K562 (cell line): ENCODE results near the gene CAST. TPM values are rescaled to one million over a fixed set of nuclear protein-coding genes. Genes with fewer than 3 reads are reported as not detected.
A peak's percentile ranks its signal among the peaks of the same experiment; 100 is the strongest.
"Not testable (repeated sequence)": the region's sequence is repeated elsewhere in the genome, so short reads cannot be mapped to it uniquely, and the experiment has no call there.

Experiments
- ATAC-seq: fragments of 200-7000 bp; cut with Tn5 transposase; 3 replicates; pipeline ENCODE4 v1.9.1; 2020; ENCODE audit warnings: moderate library complexity
- BruUV-seq: library from RNA; stranded (reverse); fragments of 400-500 nt; replicated peaks from 2 replicates; lab custom pipeline; 2021; lab: Mats Ljungman, UMichigan
- CTCF ChIA-PET: fragments of 300-600 bp; formaldehyde crosslinking; extraction: SDS; loops from one replicate; lab custom pipeline; 2021; ENCODE audit warnings: low intra/inter-chr PET ratio; lab: Yijun Ruan, JAX
- POLR2A ChIA-PET: fragments of 300-600, 350-650 bp; sonication (Branson Sonifier 250); formaldehyde crosslinking; extraction: SDS; loops from one replicate; lab custom pipeline; 2021; ENCODE audit warnings: antibody characterized with exemption, inconsistent platforms; lab: Yijun Ruan, JAX
- DNase-seq, 4 experiments: peaks; one replicate each; pipeline versions ENCODE4 v3.0.0 to v3.0.0-alpha.2; 2011 to 2018; ENCODE audit warnings: low spot score in 3 of 4, mixed read lengths in 3 of 4; ENCODE audit errors: extremely low read depth in 1 of 4
- FAIRE-seq: peaks from 2 replicates; lab custom pipeline; 2011; peaks lifted over from hg19 to GRCh38; lab: Jason Lieb, UNC
- H2AFZ ChIP-seq: 2 replicates; pipeline ENCODE4 v1.6.0; 2011; ENCODE audit warnings: low read depth, low read length, control low read depth, inconsistent platforms
- H3K27ac ChIP-seq: fragments of 200-600 bp; 3 replicates; pipeline ENCODE4 v1.8.0; 2011; ENCODE audit warnings: low read depth, mild to moderate bottlenecking, control low read depth, inconsistent platforms, low read length, moderate library complexity, mixed read lengths; ENCODE audit errors: extremely low read depth
- H3K27me3 ChIP-seq, 2 experiments: fragments of 300-600 bp in 1 of 2; 2 replicates in 1 of 2; 3 replicates in 1 of 2; pipeline versions ENCODE4 v1.6.0 to v1.8.0; 2011; ENCODE audit warnings: inconsistent platforms in 2 of 2, low read length in 2 of 2, mild to moderate bottlenecking in 1 of 2, mixed read lengths in 1 of 2, moderate library complexity in 1 of 2; ENCODE audit not compliant: control insufficient read depth in 2 of 2, insufficient read depth in 2 of 2
- H3K36me3 ChIP-seq: fragments of 300-600 bp; 3 replicates; pipeline ENCODE4 v1.8.0; 2011; ENCODE audit warnings: mild to moderate bottlenecking, low read length, inconsistent platforms; ENCODE audit not compliant: control insufficient read depth, insufficient read depth
- H3K4me1 ChIP-seq, 2 experiments: fragments of 200-600 bp in 1 of 2; replicated peaks in 1 of 2; 2 replicates in 1 of 2; 3 replicates in 1 of 2; pipeline versions ENCODE4 v1.5.1 to v1.8.0; 2011; ENCODE audit warnings: inconsistent platforms in 2 of 2, low read length in 2 of 2, mild to moderate bottlenecking in 1 of 2, mixed read lengths in 1 of 2, moderate library complexity in 1 of 2; ENCODE audit not compliant: control insufficient read depth in 2 of 2, insufficient read depth in 2 of 2
- H3K4me2 ChIP-seq: 2 replicates; pipeline ENCODE4 v1.6.1; 2011; ENCODE audit warnings: low read length, control low read depth, inconsistent platforms, mixed read lengths; ENCODE audit not compliant: insufficient read depth
- H3K4me3 ChIP-seq: fragments of 200-600 bp; sonication (generic), shearing (Covaris generic); 2 replicates; pipeline ENCODE4 v1.5.1; 2016; ENCODE audit warnings: control low read depth, inconsistent platforms
- H3K79me2 ChIP-seq: fragments of 200-600 bp; 3 replicates; pipeline ENCODE4 v1.8.0; 2011; ENCODE audit warnings: low read length, inconsistent platforms; ENCODE audit not compliant: control insufficient read depth, insufficient read depth
- H3K9ac ChIP-seq, 2 experiments: 2 replicates each; pipeline versions ENCODE4 v1.6.0 to v1.6.1; 2011; ENCODE audit warnings: low read depth in 2 of 2, low read length in 2 of 2, control low read depth in 1 of 2, inconsistent platforms in 1 of 2, mild to moderate bottlenecking in 1 of 2, mixed read lengths in 1 of 2; ENCODE audit not compliant: insufficient read depth in 1 of 2
- H3K9me1 ChIP-seq: one replicate; pipeline ENCODE4 v1.6.0; 2011; ENCODE audit warnings: inconsistent platforms, mild to moderate bottlenecking, low read length, moderate library complexity; ENCODE audit not compliant: control insufficient read depth, insufficient read depth
- H3K9me3 ChIP-seq: replicated peaks from 2 replicates; pipeline ENCODE4 v1.5.1; 2011; ENCODE audit warnings: low read depth, low read length, inconsistent platforms; ENCODE audit not compliant: control insufficient read depth, insufficient read depth
- H4K20me1 ChIP-seq: replicated peaks from 2 replicates; pipeline ENCODE4 v1.6.1; 2011; ENCODE audit warnings: low read length, inconsistent platforms, mixed read lengths; ENCODE audit not compliant: control insufficient read depth, insufficient read depth
- CBX3 ChIP-seq, 2 experiments: IDR thresholded peaks; 1 replicate in 1 of 2; 2 replicates in 1 of 2; pipeline ENCODE4 v1.6.1; 2012; ENCODE audit warnings: inconsistent platforms in 2 of 2, low read length in 2 of 2, borderline replicate concordance in 1 of 2, control low read depth in 1 of 2
- EGR1 ChIP-seq: fragments of 450-650 bp; conservative IDR thresholded peaks from 2 replicates; pipeline ENCODE4 v1.6.1; 2017; ENCODE audit warnings: mild to moderate bottlenecking
- FOXM1 ChIP-seq, 2 experiments: fragments of 450-650 bp in 1 of 2; sonication (generic) in 1 of 2; formaldehyde crosslinking in 1 of 2; IDR thresholded peaks; 2 replicates each; pipeline versions ENCODE4 v1.6.1 to v1.9.0; 2017 to 2022; ENCODE audit warnings: low read depth in 2 of 2, mild to moderate bottlenecking in 2 of 2, missing genetic modification reagents in 1 of 2, moderate library complexity in 1 of 2
- SPI1 ChIP-seq: IDR thresholded peaks from 2 replicates; pipeline ENCODE4 v1.6.1; 2011; ENCODE audit warnings: low read depth, low read length, control low read depth, borderline replicate concordance
- ZNF431 ChIP-seq: sonication (generic); formaldehyde crosslinking; IDR thresholded peaks from 2 replicates; pipeline ENCODE4 v1.8.0; 2022; ENCODE audit warnings: mild to moderate bottlenecking, missing genetic modification reagents
- WGBS: fragments of 100-300 bp; shearing (Covaris generic); methylation state at CpG from one replicate; pipeline ENCODE4 v1.1.6; 2016; ENCODE audit warnings: low coverage, mixed read lengths; ENCODE audit not compliant: insufficient coverage; ENCODE audit errors: missing lambda C conversion rate; 5-methylcytosine and 5-hydroxymethylcytosine counted together
- in situ Hi-C: fragments of 300-500 bp; cut with MboI; formaldehyde crosslinking; loops from 4 replicates; pipeline ENCODE4 v1.15.0; 2018; ENCODE audit warnings: inconsistent platforms, mixed read lengths
- intact Hi-C: fragments of 100-400 bp; cut with micrococcal nuclease; formaldehyde crosslinking; loops from 2 replicates; pipeline ENCODE4 v1.14.2; 2022
- polyA plus RNA-seq, 8 experiments: library from polyadenylated mRNA; depleted of rRNA in 4 of 8; stranded (reverse) in 5 of 8; unstranded in 3 of 8; fragments of >200 nt; fragmentation: Nextera tagmentation in 2 of 8; fragmentation: Illumina TruSeq in 1 of 8; extraction: Ambion mirVana in 2 of 8; extraction: Trizol in 1 of 8; gene quantifications; 2 replicates each; pipeline versions ENCODE4 v1.2.1 to v1.2.3, GENCODE V29; 2011 to 2014; ENCODE audit warnings: inconsistent platforms in 1 of 8, missing spikeins in 1 of 8
- total RNA-seq, 7 experiments: library from RNA; depleted of rRNA in 6 of 7; stranded (reverse); fragments of >200 nt in 6 of 7; fragmentation: Illumina TruSeq in 2 of 7; extraction: Trizol in 2 of 7; gene quantifications; 2 replicates each; pipeline versions ENCODE4 v1.2.1 to v1.2.3, GENCODE V29; 2011 to 2021; ENCODE audit warnings: low replicate concordance in 1 of 7

The CAST gene
- total and polyA plus RNA-seq, 9 of the 15 experiments (the other 6 are each of a cell fraction or from before 2014, with no cell fraction given) = 55.5 to 136 (median 86.1) TPM

GRCh38 chr5:96744218-96744617 is 82.0 kb downstream of the CAST start:
- H3K27me3 ChIP-seq; H4K20me1 ChIP-seq; H3K9ac ChIP-seq; POLR2A ChIA-PET; BruUV-seq; H3K4me3 ChIP-seq; FAIRE-seq; ATAC-seq; H2AFZ ChIP-seq; DNase-seq; H3K9me3 ChIP-seq; H3K9me1 ChIP-seq; CTCF ChIA-PET; in situ Hi-C loops; TF ChIP-seq FOXM1 (CRISPR knock-in tag; IDR thresholded peaks at IDR 0.05; ENCODE audit: low read depth): not testable (repeated sequence)
- peak overlapping the region; percentile 85; the same call in 1 of the 3 replicates for H3K27ac ChIP-seq
- peaks cover 82% of the 10 kb centered on the region for H3K36me3 ChIP-seq
- H3K4me1 ChIP-seq = peaks cover 10 to 44% of the 10 kb centered on the region in 2 experiments
- intact Hi-C loops = loop anchor here (5.0 kb wide), 1 partner anchor 132 kb away; no protein-coding TSS in a partner anchor
- H3K79me2 ChIP-seq = peaks cover 11% of the 10 kb centered on the region; the same call in 2 of the 3 replicates
- TF ChIP-seq ZNF431 (CRISPR knock-in tag) = peak; percentile 84
- TF ChIP-seq CBX3 (IDR thresholded peaks at IDR 0.05; ENCODE audit: borderline replicate concordance in 1 of 2, low read length in 2 of 2) = 0 out of 3 replicates have a peak, but pooled peaks of 1 of the 2 experiments have one; percentile 27
- TF ChIP-seq FOXM1 (IDR thresholded peaks at IDR 0.05; ENCODE audit: low read depth) = peak; percentile 12; the same call in 1 of the 2 replicates
- 0 out of 2 replicates have a peak, but pooled peaks have one; percentile 1 for TF ChIP-seq EGR1
- WGBS = 97% methylated on average over 5 of the region's 5 CpGs
- peak overlapping the region; percentile 76; the same call in 1 of the 2 replicates for H3K4me2 ChIP-seq

- H2AFZ ChIP-seq = no peak overlapping the region
- in situ Hi-C loops (loop anchor here (5.0 kb wide), 1 partner anchor 417 kb away; no protein-coding TSS in a partner anchor), intact Hi-C loops (no loop called here)
- DNase-seq = no peak
- POLR2A ChIA-PET = interaction anchor here (1.4 kb wide), 1 partner anchor 12 kb away, joined by 3 read pairs; no protein-coding TSS in a partner anchor
- CTCF ChIA-PET = no interaction called here
- no peak for ATAC-seq
- H3K79me2 ChIP-seq = peaks cover 11% of the 10 kb centered on the region; the same call in 2 of the 3 replicates
- no peak overlapping the region for H3K4me3 ChIP-seq
- no peak for FAIRE-seq
- no peaks in the 10 kb centered on the region for H3K27me3 ChIP-seq
- H4K20me1 ChIP-seq = no peaks in the 10 kb centered on the region
- H3K36me3 ChIP-seq = peaks cover 81% of the 10 kb centered on the region
- no TSS peak for BruUV-seq
- H3K9ac ChIP-seq = no peak overlapping the region
- no peaks in the 10 kb centered on the region for H3K9me1 ChIP-seq
- H3K27ac ChIP-seq = no peak overlapping the region
- WGBS = 95% methylated on average over 5 of the region's 5 CpGs
- H3K4me1 ChIP-seq = peaks cover 10 to 44% of the 10 kb centered on the region in 2 experiments
- H3K4me2 ChIP-seq = no peak overlapping the region
- TF ChIP-seq SPI1 = no peak
- TF ChIP-seq, all 486 proteins: peak for 0
- H3K9me3 ChIP-seq = peaks cover 2% of the 10 kb centered on the region; the same call in 1 of the 2 replicates
Measured at GRCh38 chr5:96745025-96745424, 82.8 kb downstream of the CAST start.
